Measurements from ENCODE around the gene COL5A1. TPM values are rescaled to one million over a fixed set of nuclear protein-coding genes. Genes with fewer than 3 reads are reported as not detected.

The COL5A1 gene
- total RNA-seq, 4 donors from 2014 or later, result 51.9 to 78.3 (median 62.4) TPM

DNA sequence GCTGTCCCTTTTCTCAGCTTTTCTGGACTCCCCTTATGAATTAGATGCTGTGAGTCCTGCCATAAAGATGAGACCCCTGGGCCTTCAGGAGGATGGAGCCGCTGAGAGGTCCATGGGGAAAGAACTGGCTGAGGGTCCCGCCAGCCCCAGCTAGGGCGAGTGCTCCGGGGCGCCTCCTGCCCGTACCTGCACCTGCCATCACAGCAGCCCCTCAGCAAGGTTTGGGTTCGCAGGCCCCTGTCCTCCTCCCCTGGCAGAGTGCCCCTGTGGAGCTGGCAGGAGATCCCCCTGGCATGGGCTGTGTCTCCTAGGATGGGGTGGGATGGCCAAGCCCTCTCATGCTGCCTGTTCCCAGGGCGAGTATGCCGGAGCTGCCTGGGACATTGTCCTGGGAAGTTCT is 64.2 kb downstream of the COL5A1 start:
- no peak for DNase-seq (ENCODE audit: low spot score in 2 of 2)
- TF ChIP-seq, protein P1, sequence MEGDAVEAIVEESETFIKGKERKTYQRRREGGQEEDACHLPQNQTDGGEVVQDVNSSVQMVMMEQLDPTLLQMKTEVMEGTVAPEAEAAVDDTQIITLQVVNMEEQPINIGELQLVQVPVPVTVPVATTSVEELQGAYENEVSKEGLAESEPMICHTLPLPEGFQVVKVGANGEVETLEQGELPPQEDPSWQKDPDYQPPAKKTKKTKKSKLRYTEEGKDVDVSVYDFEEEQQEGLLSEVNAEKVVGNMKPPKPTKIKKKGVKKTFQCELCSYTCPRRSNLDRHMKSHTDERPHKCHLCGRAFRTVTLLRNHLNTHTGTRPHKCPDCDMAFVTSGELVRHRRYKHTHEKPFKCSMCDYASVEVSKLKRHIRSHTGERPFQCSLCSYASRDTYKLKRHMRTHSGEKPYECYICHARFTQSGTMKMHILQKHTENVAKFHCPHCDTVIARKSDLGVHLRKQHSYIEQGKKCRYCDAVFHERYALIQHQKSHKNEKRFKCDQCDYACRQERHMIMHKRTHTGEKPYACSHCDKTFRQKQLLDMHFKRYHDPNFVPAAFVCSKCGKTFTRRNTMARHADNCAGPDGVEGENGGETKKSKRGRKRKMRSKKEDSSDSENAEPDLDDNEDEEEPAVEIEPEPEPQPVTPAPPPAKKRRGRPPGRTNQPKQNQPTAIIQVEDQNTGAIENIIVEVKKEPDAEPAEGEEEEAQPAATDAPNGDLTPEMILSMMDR (IDR thresholded peaks at IDR 0.05), result no peak
- TF ChIP-seq EP300 (IDR thresholded peaks at IDR 0.05) (no peak), POLR2A (IDR thresholded peaks at IDR 0.05) (no peak)
- 72 to 94% methylated on average over 9 of the region's 9 CpGs for WGBS, 2 donors
- no peaks in the 10 kb centered on the region for H3K9me3 ChIP-seq
- no peak overlapping the region for H3K4me3 ChIP-seq
- H3K27me3 ChIP-seq, result no peaks in the 10 kb centered on the region
- peaks cover 0 to 47% (median 6%) of the 10 kb centered on the region in 3 donors for H3K36me3 ChIP-seq
- peak overlapping the region in 3 of 4 donors; percentile 34 to 75 (median 73) for H3K27ac ChIP-seq
- H3K4me1 ChIP-seq, result peaks cover 2 to 82% (median 21%) of the 10 kb centered on the region in 4 donors

DNA sequence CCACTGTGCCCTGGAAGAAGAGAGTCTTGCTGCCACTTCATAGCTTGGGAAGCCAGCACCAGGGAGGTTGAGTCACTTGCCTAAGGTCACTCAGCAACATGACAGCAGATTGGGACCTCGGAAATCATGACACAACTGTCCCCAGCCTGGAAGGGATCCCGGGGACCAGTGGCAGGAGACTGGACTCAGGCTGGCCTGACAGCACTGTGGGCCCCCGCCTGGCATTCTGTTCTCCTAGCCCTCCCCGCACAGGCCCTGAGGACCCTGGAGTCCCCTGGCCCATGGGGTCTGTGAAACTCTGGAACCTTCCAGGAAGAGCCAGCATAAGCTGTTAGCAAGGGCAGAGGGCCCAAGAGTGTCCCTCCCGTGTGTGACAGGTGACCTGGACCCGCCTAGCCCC is 64.9 kb downstream of the COL5A1 start:
- Histone ChIP-seq H3K4me1 (peaks cover 2 to 89% (median 21%) of the 10 kb centered on the region in 4 donors), H3K4me3 (no peak overlapping the region), H3K27me3 (no peaks in the 10 kb centered on the region), H3K9me3 (no peaks in the 10 kb centered on the region), H3K27ac (peak overlapping the region; percentile 56 to 75 (median 70)), H3K36me3 (peaks cover 0 to 40% (median 1%) of the 10 kb centered on the region in 3 donors)
- no peak for DNase-seq (ENCODE audit: low spot score in 2 of 2)
- WGBS, 2 donors, result 38 to 86% methylated on average over 1 of the region's 6 CpGs
- TF ChIP-seq, protein P1 (IDR thresholded peaks at IDR 0.05), result no peak
- no peak for TF ChIP-seq EP300 (IDR thresholded peaks at IDR 0.05)
- no peak for TF ChIP-seq POLR2A (IDR thresholded peaks at IDR 0.05)

DNA sequence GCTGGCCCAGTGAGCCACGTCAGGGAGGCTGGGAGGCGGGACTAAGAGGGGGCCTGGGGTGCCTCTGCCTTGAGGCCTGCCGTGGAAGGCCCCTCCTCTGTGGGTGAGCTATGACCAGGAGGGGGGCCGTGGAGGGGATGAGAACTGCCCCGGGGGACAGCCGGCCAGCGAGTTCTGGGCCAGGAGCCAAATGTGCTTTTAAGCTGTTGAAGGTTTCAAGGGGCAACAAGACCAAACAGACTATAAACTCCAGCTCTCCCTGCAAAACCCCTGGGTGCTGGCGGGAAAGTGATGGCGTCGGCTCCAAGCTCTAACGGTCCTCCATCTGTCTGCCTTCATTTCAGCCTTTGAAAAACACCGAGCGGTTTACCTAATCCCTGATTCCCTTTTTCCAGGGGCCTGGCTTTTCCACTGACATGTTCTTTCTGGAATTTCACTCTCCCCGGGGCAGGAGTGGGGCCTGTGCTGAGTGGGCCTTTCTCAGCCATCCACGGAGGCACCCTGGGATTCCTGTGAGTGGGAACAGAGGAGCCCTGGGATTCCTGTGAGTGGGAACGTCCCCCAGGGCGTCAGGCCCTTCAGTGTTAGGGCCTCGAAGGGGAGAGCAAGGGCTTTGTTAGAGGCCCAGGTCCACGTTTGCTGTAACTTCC is 65.6 kb downstream of the COL5A1 start:
- H3K27ac ChIP-seq, result peak overlapping the region; percentile 56 to 75 (median 70)
- peaks cover 2 to 88% (median 21%) of the 10 kb centered on the region in 4 donors for H3K4me1 ChIP-seq
- peak; percentile 57 to 59 for DNase-seq (ENCODE audit: low spot score in 2 of 2)
- H3K9me3 ChIP-seq, result no peaks in the 10 kb centered on the region
- no peak overlapping the region for H3K4me3 ChIP-seq
- H3K36me3 ChIP-seq, result peaks cover 0 to 34% (median 0%) of the 10 kb centered on the region in 3 donors
- H3K27me3 ChIP-seq, result no peaks in the 10 kb centered on the region
- WGBS, 2 donors, result 15 to 30% methylated on average over 16 of the region's 19 CpGs
- TF ChIP-seq EP300 (IDR thresholded peaks at IDR 0.05), result no peak
- no peak for TF ChIP-seq POLR2A (IDR thresholded peaks at IDR 0.05)
- TF ChIP-seq, protein P1 (IDR thresholded peaks at IDR 0.05), result no peak

DNA sequence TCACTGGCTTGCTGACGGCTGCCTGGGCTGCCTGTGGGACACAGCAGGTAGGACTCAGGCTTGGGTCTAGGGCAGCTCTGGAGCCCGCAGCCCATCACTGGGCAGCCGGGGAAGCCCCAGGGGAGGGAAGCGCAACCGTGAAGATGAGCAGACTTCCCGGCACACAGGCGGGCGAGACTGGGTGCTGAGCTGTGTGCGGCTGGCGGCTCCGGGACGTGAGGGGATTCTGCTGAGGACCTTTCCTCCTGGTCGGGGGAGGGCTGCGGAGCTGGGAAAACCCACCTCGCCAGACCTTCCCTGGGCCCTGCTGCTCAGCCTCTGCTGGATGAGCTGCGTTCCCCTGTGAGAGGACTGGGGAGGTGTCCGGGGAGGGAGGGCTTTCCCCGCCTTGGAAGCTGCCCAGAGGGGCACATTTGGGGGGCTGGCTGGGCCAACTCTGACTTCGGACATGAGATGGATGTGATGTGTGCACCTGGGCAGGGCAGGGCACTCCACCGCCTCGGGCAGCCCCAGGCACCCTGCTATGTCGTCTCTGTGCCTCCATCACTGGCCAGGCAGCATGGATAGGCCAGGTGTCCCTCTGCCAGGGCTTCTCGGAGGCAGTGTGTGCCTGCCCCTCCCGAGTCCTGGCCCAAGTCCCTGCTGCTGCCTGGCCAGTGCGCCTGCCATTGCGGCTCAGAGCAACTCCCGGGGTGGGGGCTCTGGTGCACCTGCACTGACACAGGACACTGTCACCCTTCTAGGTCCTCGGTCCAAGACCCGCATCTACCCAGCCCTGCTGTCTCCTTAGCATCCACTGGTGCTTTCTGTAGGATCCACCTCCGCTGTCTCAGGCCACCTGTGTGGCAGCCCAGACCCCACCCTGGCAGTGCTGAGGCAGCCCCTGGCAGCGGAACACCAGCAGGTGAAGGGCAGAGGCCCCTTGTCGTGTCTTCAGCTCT is 66.4 kb downstream of the COL5A1 start:
- 79 to 88% methylated on average over 24 to 28 of the region's 32 CpGs for WGBS, 2 donors
- H3K27me3 ChIP-seq, result no peaks in the 10 kb centered on the region
- peaks cover 2 to 88% (median 21%) of the 10 kb centered on the region in 4 donors for H3K4me1 ChIP-seq
- H3K27ac ChIP-seq, result peak overlapping the region in 3 of 4 donors; percentile 66 to 75 (median 73)
- H3K9me3 ChIP-seq, result no peaks in the 10 kb centered on the region
- no peak overlapping the region for H3K4me3 ChIP-seq
- peaks cover 0 to 31% (median 0%) of the 10 kb centered on the region in 3 donors for H3K36me3 ChIP-seq
- TF ChIP-seq EP300 (IDR thresholded peaks at IDR 0.05) (no peak), POLR2A (IDR thresholded peaks at IDR 0.05) (no peak)
- TF ChIP-seq, protein P1 (IDR thresholded peaks at IDR 0.05), result no peak
- DNase-seq (ENCODE audit: low spot score in 2 of 2), result no peak

Measured in tibial nerve (tissue), 4 donors.